Eye (tissue), 1 donor: ENCODE results near the gene FGFRL1.

ENCODE experiments used
- DNase-seq: peaks from one replicate; pipeline ENCODE4 v3.0.0-alpha.2; 2015

FGFRL1 gene

GRCh38 chr4:1024882-1025545, 13.6 kb downstream of the FGFRL1 start:
- no peak for DNase-seq

GRCh38 chr4:1026115-1026514, 14.7 kb downstream of the FGFRL1 start:
- no peak for DNase-seq

GRCh38 chr4:1027219-1027914, 15.9 kb downstream of the FGFRL1 start:
- no peak for DNase-seq

- no peak for DNase-seq
These were observed 16.5 kb downstream of the FGFRL1 start for GRCh38 chr4:1027915-1028238.

GRCh38 chr4:1028574-1029220, 17.3 kb downstream of the FGFRL1 start:
- DNase-seq, result no peak

GRCh38 chr4:1029529-1029928, 18.1 kb downstream of the FGFRL1 start:
- DNase-seq, result no peak

GRCh38 chr4:1030031-1030430, 18.6 kb downstream of the FGFRL1 start:
- no peak for DNase-seq

GRCh38 chr4:1030559-1030958, 19.1 kb downstream of the FGFRL1 start:
- DNase-seq, result no peak

- DNase-seq, result no peak
These were observed 19.9 kb downstream of the FGFRL1 start for GRCh38 chr4:1031346-1031745.

GRCh38 chr4:1031956-1032795, 20.8 kb downstream of the FGFRL1 start:
- DNase-seq, result no peak

- no peak for DNase-seq
These were observed 21.4 kb downstream of the FGFRL1 start for GRCh38 chr4:1032861-1033260.

GRCh38 chr4:1033840-1034551, 22.6 kb downstream of the FGFRL1 start:
- DNase-seq, result no peak

GRCh38 chr4:1035510-1035909, 24.1 kb downstream of the FGFRL1 start:
- DNase-seq, result peak; percentile 61

- DNase-seq, result no peak
These were observed 24.7 kb downstream of the FGFRL1 start for GRCh38 chr4:1036095-1036494.

GRCh38 chr4:1036976-1037810, 25.8 kb downstream of the FGFRL1 start:
- DNase-seq, result no peak

GRCh38 chr4:1038948-1039492, 27.6 kb downstream of the FGFRL1 start:
- DNase-seq, result no peak

GRCh38 chr4:1039493-1040343, 28.3 kb downstream of the FGFRL1 start:
- peak; percentile 75 for DNase-seq

- DNase-seq, result no peak
These were observed 29.1 kb downstream of the FGFRL1 start for GRCh38 chr4:1040344-1041146.

GRCh38 chr4:1041147-1041935, 29.9 kb downstream of the FGFRL1 start:
- DNase-seq, result peak; percentile 75
